G401.6 (cell line): ENCODE data around the gene RXFP4.
"Not testable (repeated sequence)": the region's sequence is repeated elsewhere in the genome, so short reads cannot be mapped to it uniquely, and the experiment has no call there.

Experiments used
- FAIRE-seq: peaks from 2 replicates; lab custom pipeline; 2012; peaks lifted over from hg19 to GRCh38; lab: Jason Lieb, UNC

RXFP4 gene

DNA sequence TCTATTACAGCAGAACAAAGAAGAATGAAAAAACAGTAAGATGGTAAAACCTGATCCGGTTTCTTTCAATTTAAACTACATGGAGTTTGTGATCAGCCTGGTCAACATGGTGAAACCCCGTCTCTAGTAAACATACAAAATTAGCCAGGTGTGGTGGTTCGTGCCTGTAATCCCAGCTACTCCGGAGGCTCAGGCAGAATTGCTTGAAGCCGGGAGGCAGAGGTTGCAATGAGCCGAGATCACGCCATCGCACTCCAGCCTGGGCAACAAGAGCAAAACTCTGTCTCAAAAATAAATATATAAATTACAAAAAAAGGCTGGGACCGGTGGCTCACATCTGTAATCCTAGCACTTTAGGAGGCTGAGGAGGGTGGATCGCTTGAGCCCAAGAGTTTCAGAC lies 10.7 kb upstream of the RXFP4 start:
- FAIRE-seq, result not testable (repeated sequence)

DNA sequence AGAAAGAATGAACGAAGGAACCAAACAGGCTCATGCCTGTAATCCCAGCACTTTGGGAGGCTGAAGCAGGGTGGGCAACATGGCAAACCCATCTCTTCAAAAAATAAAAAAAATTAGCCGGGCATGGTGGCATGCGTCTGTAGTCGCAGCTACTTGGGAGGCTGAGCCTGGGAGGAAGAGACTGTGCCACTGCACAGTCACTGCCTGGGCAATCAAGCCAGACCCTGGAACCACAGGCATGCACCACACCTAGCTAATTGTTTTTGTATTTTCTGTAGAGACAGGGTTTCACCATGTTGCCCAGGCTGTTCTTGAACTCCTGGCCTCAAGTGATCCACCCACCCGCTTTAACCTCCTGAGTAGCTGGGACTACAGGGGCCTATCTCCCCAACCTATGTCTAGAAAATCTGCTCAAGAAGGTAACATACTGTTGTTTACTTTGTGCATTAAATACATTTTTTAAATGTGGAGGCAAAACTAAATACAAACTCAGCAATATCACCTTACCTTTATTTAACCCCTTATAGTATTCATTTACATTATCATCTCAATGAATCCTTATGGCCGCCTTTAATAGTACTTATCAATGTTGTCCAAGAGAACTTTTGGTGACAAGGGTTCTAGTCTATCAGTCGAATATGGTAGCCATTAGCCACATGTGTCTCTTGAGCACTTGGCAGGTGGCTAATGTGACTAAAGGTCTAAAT lies 10.0 kb upstream of the RXFP4 start:
- FAIRE-seq, result no peak

DNA sequence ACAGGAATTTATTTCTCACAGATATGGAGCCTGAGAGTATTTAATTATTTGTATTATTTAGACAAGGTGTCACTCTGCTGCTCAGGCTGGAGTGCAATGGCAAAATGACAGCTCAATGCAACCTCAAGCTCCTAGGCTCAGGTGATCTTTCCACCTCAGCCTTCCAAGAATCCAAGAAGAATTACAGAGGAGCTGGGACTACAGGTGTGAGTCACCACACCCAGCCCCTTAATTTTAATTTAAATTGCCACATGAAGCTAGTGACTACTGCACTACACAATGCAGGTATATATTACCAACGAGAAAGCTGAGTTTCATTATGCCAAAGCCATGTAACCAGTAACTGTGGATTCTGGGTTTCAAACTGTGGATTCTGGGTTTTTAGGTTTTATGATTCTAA lies 9.4 kb upstream of the RXFP4 start:
- FAIRE-seq, result no peak

- no peak for FAIRE-seq
Measured at GRCh38 chr1:155932487-155932886, 9.0 kb upstream of the RXFP4 start.

GRCh38 chr1:155933591-155934096 lies 7.8 kb upstream of the RXFP4 start:
- no peak for FAIRE-seq

DNA sequence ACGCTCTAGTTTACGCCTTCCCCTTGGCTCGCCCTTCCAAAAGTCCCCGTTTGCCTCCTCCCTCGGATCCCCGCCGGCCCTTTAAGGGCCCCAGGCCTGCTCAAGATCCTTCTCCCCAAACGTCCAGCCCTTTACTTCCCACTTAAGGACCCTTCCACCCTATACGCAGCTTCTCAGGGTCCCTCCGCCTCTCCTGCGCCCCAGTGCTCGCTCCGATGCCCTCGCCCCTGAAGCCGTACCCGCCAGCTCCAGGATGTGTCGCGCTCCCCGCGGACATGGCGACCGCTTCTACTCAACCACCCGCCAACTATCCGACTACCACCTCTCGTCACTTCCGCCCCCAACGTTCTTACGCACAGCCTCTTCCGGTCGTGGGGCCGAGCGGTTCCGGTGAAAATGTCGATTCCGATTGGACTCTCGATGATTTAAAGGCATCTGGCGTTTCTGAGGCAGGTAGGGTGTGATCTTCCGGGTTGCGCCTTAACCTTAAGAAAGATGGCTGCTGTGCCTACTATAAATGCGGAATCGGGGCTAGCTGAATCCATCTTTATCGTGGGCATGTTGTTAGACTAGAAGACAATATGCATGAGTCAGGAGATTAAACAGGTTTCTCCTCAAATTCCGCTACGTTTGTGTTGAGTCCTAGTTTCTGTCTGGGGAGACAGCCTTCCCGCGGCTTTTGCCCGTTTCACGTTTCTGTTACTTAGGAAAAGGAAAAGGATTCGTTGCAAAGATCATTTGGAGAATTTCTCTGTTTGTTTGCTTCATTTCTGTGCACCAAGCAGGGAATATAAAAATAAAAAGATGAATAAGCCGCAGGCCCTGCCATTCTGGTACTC lies 7.1 kb upstream of the RXFP4 start, which contains the start of gene KHDC4:
TSS of gene KHDC4 (minus strand) at position 317 of the 839 bp plus-strand sequence. CDS start at position 277, 40 bp downstream.
- peak; percentile 98 for FAIRE-seq

DNA sequence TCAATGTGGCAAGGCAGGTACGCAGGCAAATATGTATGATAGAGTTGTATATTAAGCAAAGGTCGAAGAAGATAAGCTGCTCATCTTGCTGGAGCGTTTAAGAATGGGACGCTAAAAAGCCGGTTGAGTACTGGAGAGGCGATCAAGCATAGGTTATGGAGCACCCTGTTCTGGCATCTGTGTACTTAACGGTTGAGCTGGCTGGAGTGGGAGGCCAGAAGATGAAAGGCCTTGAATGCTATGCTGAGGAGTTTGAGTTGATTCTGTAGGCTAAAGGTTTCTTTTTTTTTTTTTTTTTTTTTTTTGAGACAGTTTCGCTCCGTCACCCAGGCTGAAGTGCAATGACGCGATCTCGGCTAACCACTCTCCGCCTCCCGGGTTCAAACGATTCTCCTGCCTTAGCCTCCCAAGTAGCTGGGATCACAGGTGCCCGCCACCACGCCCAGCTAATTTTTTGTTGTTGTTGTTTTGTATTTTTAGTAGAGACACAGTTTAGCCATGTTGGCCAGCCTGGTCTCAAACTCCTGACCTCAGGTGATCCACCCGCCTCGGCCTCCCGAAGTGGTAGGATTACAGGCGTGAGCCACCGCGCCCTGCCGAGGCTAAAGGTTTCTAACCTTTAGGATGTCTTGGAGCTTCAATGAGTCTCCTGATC lies 6.4 kb upstream of the RXFP4 start:
- FAIRE-seq, result no peak

- peak; percentile 95 for FAIRE-seq
Measured at GRCh38 chr1:155938220-155938627, 3.2 kb upstream of the RXFP4 start.

DNA sequence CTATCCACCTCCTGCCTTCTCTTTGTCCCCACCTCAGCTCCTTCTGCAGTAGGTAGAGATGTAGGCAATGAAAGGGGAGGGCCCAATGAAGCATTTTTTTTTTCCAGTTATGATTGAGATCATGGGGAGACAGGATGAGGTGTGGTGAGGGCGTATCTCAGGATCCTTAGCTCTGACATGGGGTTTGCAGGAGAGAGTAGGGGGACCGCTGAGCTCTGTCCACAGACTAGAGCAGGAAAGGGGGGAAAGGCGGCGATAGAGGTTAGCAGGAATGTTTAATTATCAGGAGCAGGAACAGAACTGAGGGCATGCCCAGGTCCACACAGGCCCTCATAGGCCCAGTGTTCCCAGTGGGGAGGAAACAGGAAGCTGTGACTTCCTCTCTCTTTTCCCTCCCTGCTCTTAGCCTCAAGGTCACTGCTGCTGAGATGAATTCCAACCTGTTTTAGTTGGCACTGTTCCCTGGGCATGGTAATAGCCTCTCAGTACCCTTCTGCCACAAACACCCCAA lies 901 bp upstream of the RXFP4 start:
- FAIRE-seq, result no peak

DNA sequence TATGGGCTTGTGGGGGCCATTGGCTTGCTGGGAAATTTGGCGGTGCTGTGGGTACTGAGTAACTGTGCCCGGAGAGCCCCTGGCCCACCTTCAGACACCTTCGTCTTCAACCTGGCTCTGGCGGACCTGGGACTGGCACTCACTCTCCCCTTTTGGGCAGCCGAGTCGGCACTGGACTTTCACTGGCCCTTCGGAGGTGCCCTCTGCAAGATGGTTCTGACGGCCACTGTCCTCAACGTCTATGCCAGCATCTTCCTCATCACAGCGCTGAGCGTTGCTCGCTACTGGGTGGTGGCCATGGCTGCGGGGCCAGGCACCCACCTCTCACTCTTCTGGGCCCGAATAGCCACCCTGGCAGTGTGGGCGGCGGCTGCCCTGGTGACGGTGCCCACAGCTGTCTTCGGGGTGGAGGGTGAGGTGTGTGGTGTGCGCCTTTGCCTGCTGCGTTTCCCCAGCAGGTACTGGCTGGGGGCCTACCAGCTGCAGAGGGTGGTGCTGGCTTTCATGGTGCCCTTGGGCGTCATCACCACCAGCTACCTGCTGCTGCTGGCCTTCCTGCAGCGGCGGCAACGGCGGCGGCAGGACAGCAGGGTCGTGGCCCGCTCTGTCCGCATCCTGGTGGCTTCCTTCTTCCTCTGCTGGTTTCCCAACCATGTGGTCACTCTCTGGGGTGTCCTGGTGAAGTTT lies 550 bp downstream of the RXFP4 start:
- no peak for FAIRE-seq

GRCh38 chr1:155942578-155943141 lies 1.2 kb downstream of the RXFP4 start:
- no peak for FAIRE-seq

DNA sequence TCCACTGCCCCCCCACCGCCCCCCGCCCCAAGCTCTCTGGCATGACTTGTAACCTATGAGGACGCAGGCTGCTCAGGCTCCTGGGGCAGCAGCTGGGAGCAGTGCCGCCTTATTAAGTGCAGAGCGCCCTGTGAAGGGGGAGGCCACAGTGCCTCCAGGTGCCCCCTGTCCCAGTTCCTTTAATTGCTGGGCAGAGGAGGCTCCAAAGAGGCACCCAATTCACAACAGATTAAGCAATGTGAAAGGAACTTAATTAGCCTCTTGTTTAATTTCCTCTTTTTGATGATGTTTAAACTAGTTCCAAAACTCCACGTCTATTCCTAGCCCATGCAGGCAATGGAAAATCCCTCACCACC lies 3.0 kb downstream of the RXFP4 start:
- FAIRE-seq, result no peak

- FAIRE-seq, result no peak
Measured at GRCh38 chr1:155946633-155947219, 5.3 kb downstream of the RXFP4 start.

- no peak for FAIRE-seq
Measured at GRCh38 chr1:155947292-155947691, 5.9 kb downstream of the RXFP4 start.

- no peak for FAIRE-seq
Measured at GRCh38 chr1:155947741-155948140, 6.3 kb downstream of the RXFP4 start.

DNA sequence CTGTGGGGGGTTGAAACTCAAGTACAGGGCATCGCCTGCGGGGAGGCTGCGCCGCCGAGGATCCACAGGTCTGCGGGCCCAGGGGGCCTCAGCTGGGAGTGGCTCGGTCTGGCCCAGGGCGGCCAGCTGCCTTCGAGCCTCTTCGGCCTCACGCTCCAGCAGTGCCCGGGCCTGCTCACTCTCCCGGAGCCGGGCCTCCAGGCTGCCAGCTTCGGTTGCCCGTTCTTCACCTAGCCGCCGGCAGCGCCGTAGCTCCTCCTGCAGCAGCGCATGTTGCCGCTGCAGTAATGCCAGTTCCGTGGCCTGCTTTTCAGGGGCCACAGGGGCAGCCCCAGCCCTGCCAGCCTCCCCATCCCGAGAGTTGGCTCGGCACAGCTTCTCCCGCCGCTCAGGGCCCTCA lies 9.4 kb downstream of the RXFP4 start:
- no peak for FAIRE-seq

DNA sequence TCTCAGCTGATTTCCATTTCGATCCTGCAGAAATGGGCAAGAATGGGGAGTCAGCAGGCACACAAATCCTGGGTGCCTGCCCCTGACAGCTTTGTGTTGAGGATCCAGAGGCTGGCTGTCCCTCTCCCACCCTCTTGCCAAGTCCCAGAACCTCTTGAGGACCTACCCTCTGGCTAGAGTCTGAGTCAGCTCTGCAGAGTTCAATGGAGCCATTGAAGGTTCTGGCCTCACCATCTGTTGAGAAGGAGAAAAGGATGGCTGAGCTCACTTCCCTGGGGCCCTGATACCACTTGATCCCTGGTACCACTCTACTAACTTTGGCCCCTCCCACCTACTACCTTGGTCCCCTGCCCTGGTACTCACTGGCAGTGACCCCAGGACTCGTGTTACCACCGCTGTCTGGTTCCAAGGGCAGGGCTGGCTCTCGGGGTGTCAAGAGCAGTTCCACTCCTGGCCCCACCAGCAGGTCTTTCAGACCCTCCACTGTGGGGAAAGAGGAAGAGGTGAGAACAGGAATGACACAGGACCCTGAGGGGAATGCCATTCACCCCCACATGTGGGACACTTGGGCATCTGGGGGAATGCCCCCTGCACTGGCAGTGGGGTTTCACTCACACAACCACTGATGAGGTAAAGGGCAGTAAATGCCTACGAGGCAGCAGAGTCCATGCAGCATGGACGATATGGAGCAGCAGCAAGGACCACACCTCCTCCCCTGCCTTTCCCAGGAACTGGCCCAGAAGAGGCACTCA lies 10.5 kb downstream of the RXFP4 start:
- no peak for FAIRE-seq

DNA sequence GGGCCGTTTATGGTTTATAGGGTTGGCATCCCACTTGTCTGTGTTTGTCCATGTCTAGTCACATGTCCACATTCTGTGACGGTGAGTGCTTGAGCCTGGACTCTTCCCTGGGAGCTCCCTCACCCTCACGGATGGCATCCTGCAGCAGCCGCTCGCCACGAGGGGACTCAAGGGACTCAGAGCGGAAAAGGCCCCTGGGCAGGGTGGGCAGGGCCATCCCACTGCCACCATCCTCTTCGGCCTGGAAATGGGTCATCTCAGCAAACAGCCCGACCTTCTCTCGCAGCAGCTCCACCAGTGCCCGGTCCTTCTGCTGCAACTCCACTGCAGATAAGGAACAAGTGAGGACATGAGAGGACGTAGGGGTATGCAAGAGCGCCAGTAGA lies 11.1 kb downstream of the RXFP4 start:
- FAIRE-seq, result no peak

- no peak for FAIRE-seq
Measured at GRCh38 chr1:155954645-155955044, 13.2 kb downstream of the RXFP4 start.

DNA sequence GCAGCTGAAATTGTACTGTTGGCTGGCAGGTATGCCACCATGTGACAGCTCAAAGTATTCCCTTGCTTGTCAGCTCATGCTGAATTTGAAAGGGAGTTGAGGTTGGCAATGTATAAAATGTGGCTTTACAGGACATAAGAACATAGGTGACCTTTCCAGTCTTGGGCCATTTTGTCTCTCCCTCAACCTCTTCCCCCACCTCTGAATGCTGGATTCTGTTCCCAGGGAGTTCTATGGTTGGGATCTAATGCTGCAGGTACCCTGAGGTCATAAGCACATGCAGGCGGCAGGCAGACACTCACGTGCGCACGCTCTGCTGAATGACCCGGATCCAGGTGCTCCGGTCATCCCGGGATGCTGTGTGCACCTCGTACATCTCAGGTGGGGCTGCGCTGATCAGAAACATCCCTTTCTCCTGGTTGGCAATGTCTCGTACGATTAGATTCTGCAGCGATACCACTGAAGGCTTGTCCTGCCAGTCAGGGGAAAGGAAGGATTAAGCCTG lies 16.0 kb downstream of the RXFP4 start:
- no peak for FAIRE-seq
